Measurements from ENCODE around the gene LTO1.

The LTO1 gene

GRCh38 chr11:69674267-69674885 is 777 bp downstream of the LTO1 start:
- peak; percentile 70 for DNase-seq

GRCh38 chr11:69671734-69672465 is 3.3 kb downstream of the LTO1 start:
- no peak for DNase-seq

GRCh38 chr11:69670158-69670845 is 4.9 kb downstream of the LTO1 start:
- DNase-seq = peak; percentile 78

GRCh38 chr11:69669486-69669885 is 5.7 kb downstream of the LTO1 start:
- DNase-seq = no peak

- DNase-seq = no peak
Measured at GRCh38 chr11:69667619-69668604, 7.2 kb downstream of the LTO1 start.

GRCh38 chr11:69666752-69667536 is 8.2 kb downstream of the LTO1 start:
- no peak for DNase-seq

- no peak for DNase-seq
Measured at GRCh38 chr11:69666261-69666660, 8.9 kb downstream of the LTO1 start.

- DNase-seq = no peak
Measured at GRCh38 chr11:69665669-69666068, 9.5 kb downstream of the LTO1 start.

- DNase-seq = no peak
Measured at GRCh38 chr11:69664901-69665300, 10.3 kb downstream of the LTO1 start.

GRCh38 chr11:69664103-69664775 is 10.9 kb downstream of the LTO1 start:
- no peak for DNase-seq

- no peak for DNase-seq
Measured at GRCh38 chr11:69663326-69663725, 11.8 kb downstream of the LTO1 start.

GRCh38 chr11:69662806-69663205 is 12.3 kb downstream of the LTO1 start:
- no peak for DNase-seq

- no peak for DNase-seq
Measured at GRCh38 chr11:69662021-69662698, 13.0 kb downstream of the LTO1 start.

- no peak for DNase-seq
Measured at GRCh38 chr11:69661413-69661715, 13.8 kb downstream of the LTO1 start.

- DNase-seq = no peak
Measured at GRCh38 chr11:69660001-69660500, 15.1 kb downstream of the LTO1 start.

- DNase-seq = no peak
Measured at GRCh38 chr11:69659591-69659990, 15.6 kb downstream of the LTO1 start.

GRCh38 chr11:69658626-69659450 is 16.3 kb downstream of the LTO1 start:
- no peak for DNase-seq

GRCh38 chr11:69657911-69658625 is 17.1 kb downstream of the LTO1 start:
- peak; percentile 31 for DNase-seq

- DNase-seq = no peak
Measured at GRCh38 chr11:69657456-69657910, 17.7 kb downstream of the LTO1 start.

All from fibroblast of skin of right biceps (primary cell).